Hematopoietic multipotent progenitor cell treated with erythropoietin and hydrocortisone succinate and interleukin-3 and kit ligand, for 6 days (in vitro differentiated cells): ENCODE measurements around the gene NXPH4.
A peak's percentile ranks its signal among the peaks of the same experiment; 100 is the strongest.

Source experiments
- DNase-seq: peaks from one replicate; pipeline ENCODE4 v3.0.0-alpha.2; 2015

The NXPH4 gene

DNA sequence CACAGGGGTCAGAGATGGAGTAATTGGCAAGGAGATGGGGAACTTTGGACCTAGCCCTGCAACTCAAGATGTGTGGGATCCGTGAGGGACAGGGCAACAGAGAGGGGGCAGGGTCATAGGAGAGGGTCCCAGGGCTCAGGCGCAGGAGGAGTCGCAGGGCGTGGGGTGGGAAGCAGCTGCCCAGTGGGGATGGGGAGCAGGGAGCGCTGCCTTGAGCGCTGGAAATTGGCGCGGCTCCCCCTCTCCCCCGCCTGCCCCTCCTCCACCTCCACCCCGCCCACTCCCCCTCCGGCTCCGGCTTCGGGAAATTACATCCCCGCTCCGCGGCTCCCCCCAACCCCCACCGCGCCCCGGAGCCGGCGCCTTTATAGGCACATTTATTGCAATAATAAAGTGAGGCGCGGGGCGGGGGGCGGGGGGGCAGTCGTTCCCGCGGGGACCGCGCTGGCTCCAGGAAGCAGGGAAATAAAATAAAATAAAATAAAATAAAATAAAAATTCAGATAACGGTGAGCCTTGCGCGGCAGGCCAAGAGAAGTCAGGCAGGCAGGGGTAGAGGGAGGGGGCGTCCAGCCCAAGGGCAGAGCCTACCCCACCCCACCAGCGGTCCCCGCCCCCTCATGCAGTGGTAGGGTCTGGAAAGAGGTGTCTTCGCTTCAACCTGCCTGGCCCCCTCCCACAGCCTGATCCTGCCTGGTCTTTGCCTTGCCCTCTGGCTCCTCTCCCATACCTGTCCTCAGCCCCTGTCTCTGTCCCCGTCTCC, 3.6 kb downstream of the NXPH4 start:
- DNase-seq = no peak

- no peak for DNase-seq
Observed at GRCh38 chr12:57220770-57221168, 4.2 kb downstream of the NXPH4 start.

DNA sequence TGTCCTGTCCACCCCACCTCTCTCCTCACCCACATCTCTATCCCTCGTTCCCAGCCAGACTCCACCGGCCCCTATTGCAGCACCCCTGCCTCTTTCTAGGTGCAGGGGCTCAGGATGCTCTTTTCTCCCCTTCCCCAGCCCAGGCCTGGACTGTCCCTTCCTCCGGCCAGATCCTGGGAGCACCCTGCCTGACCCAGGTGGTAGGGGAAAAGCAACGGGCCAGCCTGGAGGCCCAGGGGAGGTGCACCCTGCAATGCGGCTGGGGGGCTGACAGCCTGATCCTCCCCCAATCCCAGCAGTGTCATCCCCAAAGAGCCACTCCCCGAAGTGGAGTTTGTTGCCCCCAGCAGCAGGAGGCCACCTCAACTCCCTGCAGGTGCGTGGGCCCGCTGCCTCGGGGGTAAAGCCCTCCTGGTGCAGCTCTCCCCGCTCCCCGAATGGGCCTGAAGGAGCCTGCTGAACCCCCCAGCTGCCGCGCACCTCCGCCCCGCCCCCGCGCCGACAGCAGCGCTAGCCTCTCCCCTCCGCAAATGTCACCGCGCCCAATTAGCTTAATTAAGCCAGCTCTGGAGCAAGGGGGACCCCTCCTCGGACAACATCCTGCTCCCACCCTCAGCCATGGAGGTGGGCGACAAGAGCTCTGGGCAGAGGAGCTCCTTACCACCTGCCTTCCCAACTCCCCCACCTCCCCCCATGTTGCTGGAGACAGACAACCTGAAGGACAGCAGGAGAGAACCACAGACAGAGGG, 4.7 kb downstream of the NXPH4 start:
- DNase-seq = no peak

GRCh38 chr12:57222286-57223190, 5.9 kb downstream of the NXPH4 start:
- DNase-seq = peak; percentile 9

DNA sequence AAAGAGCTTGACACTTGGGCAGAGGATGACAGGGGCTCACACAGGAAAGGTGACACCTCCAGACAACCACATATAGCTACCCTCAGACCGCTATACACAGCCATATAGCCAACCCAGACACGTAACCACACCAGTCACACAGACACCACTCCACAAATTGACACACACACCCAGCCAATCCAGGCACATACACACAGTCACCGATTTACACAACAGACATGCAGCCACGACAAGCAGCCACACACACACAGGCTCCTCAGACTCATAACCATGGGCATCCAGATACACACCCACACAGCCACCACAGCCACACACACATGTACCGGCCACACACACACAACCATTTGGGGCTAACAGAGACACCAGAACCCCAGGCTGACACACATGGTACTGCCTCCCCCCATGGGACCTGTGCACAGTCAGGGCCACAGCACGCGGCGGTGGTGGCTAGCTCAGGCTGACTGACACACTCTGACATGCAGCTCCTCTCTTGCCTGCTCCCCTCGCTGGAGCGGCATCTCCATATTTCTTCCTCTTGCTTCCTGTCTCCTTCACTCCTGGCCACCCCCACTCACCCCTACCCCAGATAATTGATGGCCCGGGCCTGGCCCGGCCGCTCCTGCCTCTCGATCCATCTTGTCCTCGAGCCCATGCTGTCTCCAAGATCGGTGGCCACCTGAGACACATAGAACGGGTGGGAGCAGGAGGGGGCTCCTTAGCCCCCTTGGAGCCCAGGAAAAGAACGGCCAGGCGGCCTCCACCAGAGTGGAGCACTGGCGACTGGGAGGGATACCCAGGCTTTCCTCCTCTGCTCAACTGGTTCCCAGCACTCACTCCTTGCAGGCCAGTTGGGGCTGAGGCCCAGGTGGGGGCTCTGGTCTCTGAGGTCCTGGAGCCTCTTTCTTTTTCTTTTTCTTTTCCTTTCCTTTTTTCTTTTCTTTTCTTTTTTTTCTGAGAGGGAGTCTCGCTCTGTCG, 6.9 kb downstream of the NXPH4 start:
- DNase-seq = peak; percentile 16

- DNase-seq = no peak
Observed at GRCh38 chr12:57224278-57224972, 7.8 kb downstream of the NXPH4 start.

DNA sequence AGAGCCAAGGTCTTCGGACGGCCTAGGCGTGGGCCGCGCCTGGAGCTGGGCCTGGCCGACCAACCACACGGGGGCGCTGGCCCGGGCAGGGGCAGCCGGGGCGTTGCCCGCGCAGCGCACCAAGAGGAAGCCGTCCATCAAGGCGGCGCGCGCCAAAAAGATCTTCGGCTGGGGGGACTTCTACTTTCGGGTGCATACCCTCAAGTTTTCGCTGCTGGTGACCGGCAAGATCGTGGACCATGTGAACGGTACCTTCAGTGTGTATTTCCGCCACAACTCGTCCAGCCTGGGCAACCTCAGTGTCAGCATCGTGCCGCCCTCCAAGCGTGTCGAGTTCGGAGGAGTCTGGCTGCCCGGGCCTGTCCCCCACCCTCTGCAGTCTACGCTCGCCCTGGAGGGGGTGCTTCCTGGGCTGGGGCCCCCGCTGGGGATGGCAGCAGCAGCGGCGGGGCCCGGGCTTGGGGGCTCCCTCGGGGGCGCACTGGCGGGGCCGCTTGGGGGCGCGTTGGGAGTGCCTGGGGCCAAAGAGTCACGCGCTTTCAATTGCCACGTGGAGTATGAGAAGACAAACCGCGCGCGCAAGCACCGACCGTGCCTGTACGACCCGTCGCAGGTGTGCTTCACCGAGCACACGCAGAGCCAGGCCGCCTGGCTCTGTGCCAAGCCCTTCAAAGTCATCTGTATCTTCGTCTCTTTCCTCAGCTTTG, 8.5 kb downstream of the NXPH4 start:
- DNase-seq = peak; percentile 86

DNA sequence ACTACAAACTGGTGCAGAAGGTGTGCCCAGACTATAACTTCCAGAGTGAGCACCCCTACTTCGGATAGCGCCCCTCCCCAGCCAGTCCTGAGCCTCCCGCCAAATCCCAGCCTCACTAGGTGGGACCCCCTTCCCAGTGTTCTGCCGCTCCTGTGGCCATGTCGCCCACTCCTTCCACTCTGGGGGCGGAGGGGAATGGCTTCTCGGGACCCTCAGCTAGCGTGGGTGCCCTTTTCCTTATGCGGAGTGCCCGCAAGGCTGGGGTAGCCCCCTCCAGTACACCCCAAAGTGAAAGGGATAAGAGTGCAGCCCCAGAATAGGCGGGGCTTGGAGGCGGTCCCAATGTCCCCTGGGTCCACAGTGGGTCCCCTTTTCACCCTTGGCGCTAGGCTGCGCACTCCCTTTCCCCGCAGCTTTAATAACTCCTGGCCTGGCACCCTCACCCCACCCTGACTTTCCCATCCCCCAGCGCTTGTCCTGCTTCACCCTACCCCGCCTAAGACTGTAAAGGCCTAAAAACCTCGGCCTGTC, 9.2 kb downstream of the NXPH4 start:
- DNase-seq = peak; percentile 24

- peak; percentile 28 for DNase-seq
Observed at GRCh38 chr12:57226588-57227314, 10.2 kb downstream of the NXPH4 start.

GRCh38 chr12:57227315-57228115, 10.9 kb downstream of the NXPH4 start:
- DNase-seq = peak; percentile 37

DNA sequence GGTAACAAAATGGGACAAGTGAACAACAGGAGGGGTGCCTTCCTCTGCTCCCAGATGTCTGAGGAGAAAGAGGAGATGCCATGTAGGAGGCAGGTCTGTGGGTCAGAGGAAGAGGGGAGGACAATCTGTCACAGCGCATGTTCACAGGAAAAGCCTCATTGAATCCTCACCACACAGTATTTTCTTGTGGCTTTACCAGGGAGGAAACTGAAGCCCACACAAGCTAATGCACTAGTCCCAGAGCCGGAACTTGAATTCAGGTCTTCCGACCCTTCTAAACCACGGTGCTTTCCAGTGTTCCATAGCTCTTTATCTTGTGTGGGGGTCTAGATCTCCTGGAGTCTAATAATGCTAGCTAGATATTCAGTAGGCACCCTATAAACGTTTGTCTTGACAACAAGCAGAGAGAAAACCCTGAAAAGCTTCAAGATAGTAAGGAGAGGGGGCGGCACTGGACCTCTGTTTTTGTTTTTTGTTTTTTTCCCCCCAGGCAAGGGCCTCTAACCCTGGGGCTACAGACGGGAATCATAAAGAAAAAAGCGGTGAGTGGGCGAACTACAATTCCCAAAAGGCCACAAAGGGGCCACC, 12.5 kb downstream of the NXPH4 start:
- DNase-seq = peak; percentile 68

DNA sequence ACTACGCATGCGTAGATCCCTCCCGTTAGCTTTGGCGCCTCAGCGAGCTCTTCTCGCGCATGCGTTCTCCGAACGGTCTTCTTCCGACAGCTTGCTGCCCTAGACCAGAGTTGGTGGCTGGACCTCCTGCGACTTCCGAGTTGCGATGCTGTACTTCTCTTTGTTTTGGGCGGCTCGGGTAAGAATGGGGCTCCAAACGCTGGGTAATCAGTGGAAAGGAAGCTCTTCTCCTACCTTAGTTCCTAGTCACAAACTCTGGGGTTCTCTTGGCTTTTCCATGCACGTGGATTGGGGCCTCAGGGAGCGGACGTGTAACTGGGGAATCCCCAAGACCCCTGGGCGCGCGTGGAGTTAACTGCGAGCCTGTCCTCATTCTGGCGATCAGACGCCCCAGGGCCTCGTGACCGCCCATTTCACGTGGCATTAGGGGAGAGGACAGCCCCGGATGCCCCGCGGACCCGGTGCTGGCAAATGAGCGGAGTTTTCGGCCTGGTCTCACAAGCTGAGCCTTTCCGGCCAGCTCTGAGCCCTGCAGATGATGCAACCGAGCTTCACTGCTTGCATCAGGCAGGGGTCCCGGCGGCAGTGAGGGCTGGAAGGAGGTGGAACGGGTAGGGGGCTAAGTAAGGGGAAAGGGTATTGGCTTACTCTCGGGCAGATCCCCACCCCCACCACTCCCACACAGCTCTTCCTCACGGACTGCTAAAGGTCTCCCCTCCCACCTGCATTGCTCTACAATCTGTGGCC, 13.2 kb downstream of the NXPH4 start, which contains the start of gene SHMT2:
Gene SHMT2 (plus strand): TSS at position 78 of the 747 bp plus-strand sequence. CDS start 68 bp downstream, at position 146.
- peak; percentile 100 for DNase-seq

DNA sequence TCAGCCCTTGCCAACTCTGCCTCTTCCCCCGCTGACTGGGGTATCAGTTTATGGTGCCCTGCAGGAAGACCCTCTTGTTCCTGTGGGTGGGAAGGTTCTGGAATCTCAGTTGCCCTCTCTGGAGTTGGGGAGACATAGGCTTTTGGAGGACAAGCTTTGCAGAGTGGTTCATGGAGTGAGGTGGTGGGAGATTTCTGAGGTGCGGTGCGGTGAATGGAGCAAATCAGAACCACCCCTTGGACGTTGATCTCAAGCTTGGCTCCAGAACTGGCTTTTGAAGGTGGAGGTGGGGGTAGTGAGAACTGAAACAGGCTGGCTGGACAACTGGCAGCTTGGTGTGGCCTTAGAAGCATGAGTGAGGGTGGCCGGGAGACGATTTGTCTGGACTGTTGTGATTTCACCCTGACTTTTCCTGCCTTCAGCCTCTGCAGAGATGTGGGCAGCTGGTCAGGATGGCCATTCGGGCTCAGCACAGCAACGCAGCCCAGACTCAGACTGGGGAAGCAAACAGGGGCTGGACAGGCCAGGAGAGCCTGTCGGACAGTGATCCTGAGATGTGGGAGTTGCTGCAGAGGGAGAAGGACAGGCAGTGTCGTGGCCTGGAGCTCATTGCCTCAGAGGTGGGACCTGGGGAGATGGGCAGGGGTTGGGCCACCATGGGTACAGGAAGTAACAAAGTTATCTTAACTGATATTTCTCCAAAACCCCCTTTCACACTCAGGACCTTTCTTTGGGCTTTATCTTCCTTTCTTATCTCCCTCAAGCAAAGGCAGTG, 14.0 kb downstream of the NXPH4 start:
- DNase-seq = no peak

DNA sequence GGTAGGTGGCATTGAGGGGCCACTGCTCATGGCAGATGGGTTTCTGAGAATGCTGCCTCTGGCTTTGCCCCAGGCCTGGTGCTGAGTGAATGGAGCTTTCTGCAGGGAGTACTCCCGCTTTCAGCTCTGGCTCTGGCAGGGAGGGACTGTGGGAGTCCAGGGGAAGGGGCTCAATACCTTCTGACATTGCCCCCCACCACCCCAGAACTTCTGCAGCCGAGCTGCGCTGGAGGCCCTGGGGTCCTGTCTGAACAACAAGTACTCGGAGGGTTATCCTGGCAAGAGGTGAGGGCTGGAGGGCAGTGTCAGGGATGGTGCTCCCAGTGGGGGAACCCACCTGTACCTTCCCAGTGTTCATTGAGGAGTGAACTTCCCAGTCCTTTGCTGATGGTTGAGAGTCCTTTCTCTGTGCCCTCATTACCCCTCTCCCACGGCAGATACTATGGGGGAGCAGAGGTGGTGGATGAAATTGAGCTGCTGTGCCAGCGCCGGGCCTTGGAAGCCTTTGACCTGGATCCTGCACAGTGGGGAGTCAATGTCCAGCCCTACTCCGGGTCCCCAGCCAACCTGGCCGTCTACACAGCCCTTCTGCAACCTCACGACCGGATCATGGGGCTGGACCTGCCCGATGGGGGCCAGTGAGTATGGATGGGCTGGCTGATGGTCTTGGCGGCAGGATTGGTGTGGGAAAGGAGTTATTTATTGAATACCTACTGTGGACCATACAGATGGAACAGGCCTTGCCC, 14.9 kb downstream of the NXPH4 start:
- no peak for DNase-seq

DNA sequence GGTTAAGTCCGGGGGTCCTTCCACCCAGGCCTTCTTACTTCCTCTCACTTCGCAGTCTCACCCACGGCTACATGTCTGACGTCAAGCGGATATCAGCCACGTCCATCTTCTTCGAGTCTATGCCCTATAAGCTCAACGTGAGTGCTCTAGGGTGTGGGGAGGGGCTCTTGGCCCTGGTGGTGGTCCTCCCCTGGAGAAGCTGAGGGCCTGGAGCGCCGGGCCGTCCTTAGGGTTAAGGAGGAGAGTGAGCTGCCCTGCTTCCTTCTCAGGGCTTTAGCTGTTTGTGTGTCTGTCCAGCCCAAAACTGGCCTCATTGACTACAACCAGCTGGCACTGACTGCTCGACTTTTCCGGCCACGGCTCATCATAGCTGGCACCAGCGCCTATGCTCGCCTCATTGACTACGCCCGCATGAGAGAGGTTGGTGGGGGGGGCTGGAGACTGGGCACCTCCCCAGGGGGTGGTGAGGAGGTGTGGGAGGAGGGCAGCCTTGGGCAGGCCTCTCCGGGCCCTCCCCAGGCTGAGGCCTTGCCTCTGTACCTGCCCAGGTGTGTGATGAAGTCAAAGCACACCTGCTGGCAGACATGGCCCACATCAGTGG, 15.7 kb downstream of the NXPH4 start:
- DNase-seq = no peak
